ENCODE measurements around the gene HSD17B4. TPM values are rescaled to one million over a fixed set of nuclear protein-coding genes. Genes with fewer than 3 reads are reported as not detected.

The HSD17B4 gene
- total RNA-seq, 1 donor from 2014 or later, result 160 TPM

GRCh38 chr5:119406551-119407110 is 45.7 kb upstream of the HSD17B4 start:
- no peak for DNase-seq (ENCODE audit: low spot score)
- Mint-ChIP-seq H3K9me3 (ENCODE audit: unreplicated experiment) (no peaks in the 10 kb centered on the region), H3K27ac (ENCODE audit: unreplicated experiment) (no peak overlapping the region), H3K36me3 (ENCODE audit: low read depth, unreplicated experiment) (no peaks in the 10 kb centered on the region), H3K4me3 (ENCODE audit: unreplicated experiment) (no peak overlapping the region), H3K27me3 (ENCODE audit: unreplicated experiment) (no peaks in the 10 kb centered on the region), H3K4me1 (ENCODE audit: unreplicated experiment) (peaks cover 11% of the 10 kb centered on the region)
- no peak for TF ChIP-seq CTCF (IDR thresholded peaks at IDR 0.05; ENCODE audit: unreplicated experiment)

GRCh38 chr5:119409235-119409815 is 43.0 kb upstream of the HSD17B4 start:
- Mint-ChIP-seq H3K4me1 (ENCODE audit: unreplicated experiment) (peaks cover 3% of the 10 kb centered on the region), H3K27me3 (ENCODE audit: unreplicated experiment) (no peaks in the 10 kb centered on the region), H3K27ac (ENCODE audit: unreplicated experiment) (no peak overlapping the region), H3K9me3 (ENCODE audit: unreplicated experiment) (no peaks in the 10 kb centered on the region), H3K36me3 (ENCODE audit: low read depth, unreplicated experiment) (no peaks in the 10 kb centered on the region), H3K4me3 (ENCODE audit: unreplicated experiment) (no peak overlapping the region)
- TF ChIP-seq CTCF (IDR thresholded peaks at IDR 0.05; ENCODE audit: unreplicated experiment), result no peak
- no peak for DNase-seq (ENCODE audit: low spot score)

DNA sequence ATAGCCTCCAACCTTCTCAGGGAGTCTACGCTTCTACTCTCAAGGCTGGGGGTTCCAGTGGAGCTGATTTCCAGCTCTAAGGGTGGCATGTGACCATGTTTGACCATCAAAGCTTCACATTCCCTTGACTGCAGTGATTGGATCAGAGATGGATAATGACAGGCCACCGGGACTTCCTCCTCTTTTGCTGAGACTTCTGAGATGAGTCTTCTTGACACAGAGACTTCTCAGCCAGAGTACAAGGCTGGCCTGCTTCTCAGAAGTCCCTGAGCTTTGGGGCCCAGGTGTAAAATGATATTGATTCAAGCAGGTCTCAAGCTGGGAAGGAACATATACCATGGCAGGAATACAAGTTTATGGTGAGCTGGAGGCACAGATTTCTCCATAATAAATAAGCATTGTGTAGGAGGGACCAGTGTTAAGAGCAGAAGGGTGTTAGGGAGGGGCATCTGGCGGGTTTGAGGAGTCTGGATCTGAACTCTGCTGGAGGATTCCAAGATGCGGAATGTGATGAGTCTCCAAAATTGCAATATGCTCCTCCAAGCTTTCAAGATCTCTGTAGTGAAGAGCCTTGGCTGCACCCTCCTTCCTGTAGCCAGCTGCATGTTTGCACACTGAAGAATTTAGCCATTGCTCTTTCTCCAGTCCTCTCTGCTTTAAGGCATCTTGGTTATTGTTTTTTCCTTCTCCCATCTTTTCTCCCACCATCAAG is 41.7 kb upstream of the HSD17B4 start:
- Mint-ChIP-seq H3K36me3 (ENCODE audit: low read depth, unreplicated experiment) (no peaks in the 10 kb centered on the region), H3K4me3 (ENCODE audit: unreplicated experiment) (no peak overlapping the region), H3K27me3 (ENCODE audit: unreplicated experiment) (no peaks in the 10 kb centered on the region), H3K27ac (ENCODE audit: unreplicated experiment) (no peak overlapping the region), H3K4me1 (ENCODE audit: unreplicated experiment) (peaks cover 3% of the 10 kb centered on the region), H3K9me3 (ENCODE audit: unreplicated experiment) (no peaks in the 10 kb centered on the region)
- TF ChIP-seq CTCF (IDR thresholded peaks at IDR 0.05; ENCODE audit: unreplicated experiment), result no peak
- no peak for DNase-seq (ENCODE audit: low spot score)

- Mint-ChIP-seq H3K4me1 (ENCODE audit: unreplicated experiment) (peaks cover 3% of the 10 kb centered on the region), H3K27me3 (ENCODE audit: unreplicated experiment) (no peaks in the 10 kb centered on the region), H3K36me3 (ENCODE audit: low read depth, unreplicated experiment) (no peaks in the 10 kb centered on the region), H3K4me3 (ENCODE audit: unreplicated experiment) (peak overlapping the region; percentile 92), H3K27ac (ENCODE audit: unreplicated experiment) (peak overlapping the region; percentile 64), H3K9me3 (ENCODE audit: unreplicated experiment) (no peaks in the 10 kb centered on the region)
- DNase-seq (ENCODE audit: low spot score), result peak; percentile 59
- peak; percentile 91 for TF ChIP-seq CTCF (IDR thresholded peaks at IDR 0.05; ENCODE audit: unreplicated experiment)
These were observed 40.7 kb upstream of the HSD17B4 start for GRCh38 chr5:119411361-119412278.

Measured in endothelial cell (in vitro differentiated cells).